Suppressor macrophage (primary cell): ENCODE data around the gene CHRNB2.
"Not testable (repeated sequence)": the region's sequence is repeated elsewhere in the genome, so short reads cannot be mapped to it uniquely, and the experiment has no call there.

ENCODE experiments used
- DNase-seq, 4 experiments: peaks; one replicate each; pipeline ENCODE4 v3.0.0-alpha.2; 2020 to 2022
- total RNA-seq, 17 experiments: gene quantifications; one replicate each; lab custom pipeline; 2026; ENCODE audit warnings: mixed read lengths in 6 of 17, inconsistent platforms in 3 of 17; lab: John Stamatoyannopoulos, UW

Gene CHRNB2
- total RNA-seq: 0 to 2.9 (median 0) reads per million in 17 experiments

- DNase-seq: peak; percentile 67 to 88 (median 76)
Observed at GRCh38 chr1:154567386-154568156, at the start of gene CHRNB2. Gene CHRNB2, plus strand, starts transcription at chr1:154567778. Its CDS starts 267 bp downstream, at chr1:154568045.

GRCh38 chr1:154519591-154519991, 48.0 kb upstream of the CHRNB2 start:
- DNase-seq: no peak

DNA sequence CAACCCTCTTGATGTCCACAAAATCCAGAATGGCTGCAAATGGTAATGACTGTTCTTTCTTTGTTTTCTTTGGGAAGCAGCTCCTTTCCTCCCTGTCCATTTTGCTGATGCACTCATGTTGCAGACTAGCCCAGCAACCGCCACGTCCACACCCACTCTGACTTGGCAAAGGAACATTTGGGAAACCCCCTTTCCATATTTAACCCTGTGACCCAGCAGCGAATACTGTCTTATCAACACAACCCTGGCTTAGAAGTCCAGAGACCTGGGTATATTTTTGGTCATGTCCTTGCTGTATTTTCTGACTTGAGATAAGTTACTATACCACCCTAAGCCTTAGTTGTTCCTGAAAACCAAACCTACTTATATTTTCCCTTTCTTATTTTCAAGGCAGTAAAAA, 47.2 kb upstream of the CHRNB2 start:
- peak; percentile 44 to 70 (median 64) for DNase-seq

DNA sequence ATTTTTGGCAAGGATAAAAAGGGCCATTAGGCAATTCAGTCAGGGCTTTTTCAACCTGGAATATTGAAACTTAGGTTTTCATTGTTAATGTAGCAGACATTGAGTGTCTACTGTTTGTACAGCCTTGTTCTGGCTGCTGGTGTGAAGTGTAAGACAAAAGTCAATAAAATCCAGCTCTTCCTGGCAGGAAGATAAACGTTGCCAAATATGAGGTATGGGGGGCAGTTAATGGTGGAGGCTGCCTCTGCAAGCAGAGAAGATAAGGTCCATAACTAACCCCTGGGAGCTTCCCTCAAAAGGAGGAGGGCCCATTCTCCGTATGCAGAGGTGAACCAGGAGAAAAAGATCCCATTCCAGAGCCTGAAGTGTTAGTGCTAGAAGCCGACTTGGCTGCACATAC, 45.9 kb upstream of the CHRNB2 start:
- DNase-seq: no peak

DNA sequence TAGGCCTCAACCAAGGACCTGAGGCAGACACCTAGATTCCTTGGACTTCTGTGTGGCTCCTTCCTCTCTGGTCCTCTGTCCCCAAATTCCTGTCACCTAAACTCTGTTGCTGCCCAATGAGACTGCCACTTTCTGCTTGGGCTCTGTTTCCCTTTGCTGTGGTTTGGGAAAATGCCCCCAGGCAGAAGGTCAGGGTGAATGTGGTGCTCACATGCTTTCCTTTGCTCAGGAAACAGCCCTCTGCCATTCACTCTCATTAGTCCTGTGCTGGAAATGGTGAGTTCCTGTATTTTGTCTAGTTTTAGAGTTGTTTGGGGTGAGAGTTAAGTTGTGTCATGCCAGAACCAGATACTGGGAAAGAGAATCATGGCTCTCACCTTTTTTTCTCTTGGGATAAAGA, 42.7 kb upstream of the CHRNB2 start:
- DNase-seq: peak in 2 of 4 experiments; percentile 15 to 33

GRCh38 chr1:154527192-154527591, 40.4 kb upstream of the CHRNB2 start:
- DNase-seq: no peak

DNA sequence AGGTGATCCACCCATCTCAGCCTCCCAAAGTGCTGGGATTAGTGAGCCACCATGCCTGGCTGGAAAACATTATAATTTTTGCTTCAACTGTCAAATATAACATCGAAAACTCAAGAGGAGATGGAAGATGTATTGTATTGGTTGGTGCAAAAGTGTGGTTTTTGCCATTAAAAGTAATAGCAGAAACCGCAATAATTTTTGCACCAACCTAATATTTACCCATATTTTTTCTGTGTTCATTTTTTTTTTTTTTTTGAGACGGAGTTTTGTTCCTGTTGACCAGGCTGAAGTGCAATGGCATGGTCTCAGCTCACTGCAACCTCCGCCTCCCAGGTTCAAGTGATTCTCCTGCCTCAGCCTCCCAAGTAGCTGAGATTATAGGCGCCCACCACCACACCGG, 38.3 kb upstream of the CHRNB2 start:
- DNase-seq: no peak

DNA sequence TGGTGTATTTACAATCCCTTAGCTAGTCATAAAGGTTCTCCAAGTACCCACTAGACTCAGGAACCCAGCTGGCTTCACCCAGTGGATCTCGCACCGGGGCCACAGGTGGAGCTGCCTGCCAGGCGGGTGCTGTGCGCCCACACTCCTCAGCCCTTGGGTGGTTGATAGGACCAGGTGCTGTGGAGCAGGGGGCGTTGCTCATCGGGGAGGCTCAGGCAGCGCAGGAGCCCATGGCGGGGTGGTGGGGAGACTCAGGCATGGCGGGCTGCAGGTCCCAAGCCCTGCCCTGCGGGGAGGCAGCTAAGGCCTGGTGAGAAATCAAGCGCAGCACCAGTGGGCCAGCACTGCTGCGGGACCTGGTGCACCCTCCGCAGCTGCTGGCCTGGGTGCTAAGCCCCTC, 35.6 kb upstream of the CHRNB2 start:
- DNase-seq: not testable (repeated sequence)

- no peak for DNase-seq
Observed at GRCh38 chr1:154533952-154534844, 33.4 kb upstream of the CHRNB2 start.

DNA sequence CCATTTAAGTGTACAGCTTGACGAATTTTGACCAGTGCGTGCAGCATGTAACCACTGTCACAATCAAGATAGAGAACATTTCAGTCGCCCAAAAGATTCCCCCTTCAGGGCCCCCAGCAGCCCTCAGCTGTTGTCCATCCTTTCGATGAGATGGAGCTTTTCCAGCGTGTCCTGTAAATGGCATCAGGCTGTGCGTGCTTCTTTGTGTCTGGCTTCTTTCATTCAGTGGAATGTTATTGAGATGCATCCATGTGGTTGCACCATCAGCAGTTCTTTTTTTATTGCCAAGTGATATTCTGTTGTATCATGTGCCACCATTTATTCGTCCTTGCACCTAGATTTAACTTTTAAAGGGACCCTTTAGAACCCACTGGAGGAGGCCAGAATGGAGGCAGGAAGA, 31.0 kb upstream of the CHRNB2 start:
- no peak for DNase-seq

DNA sequence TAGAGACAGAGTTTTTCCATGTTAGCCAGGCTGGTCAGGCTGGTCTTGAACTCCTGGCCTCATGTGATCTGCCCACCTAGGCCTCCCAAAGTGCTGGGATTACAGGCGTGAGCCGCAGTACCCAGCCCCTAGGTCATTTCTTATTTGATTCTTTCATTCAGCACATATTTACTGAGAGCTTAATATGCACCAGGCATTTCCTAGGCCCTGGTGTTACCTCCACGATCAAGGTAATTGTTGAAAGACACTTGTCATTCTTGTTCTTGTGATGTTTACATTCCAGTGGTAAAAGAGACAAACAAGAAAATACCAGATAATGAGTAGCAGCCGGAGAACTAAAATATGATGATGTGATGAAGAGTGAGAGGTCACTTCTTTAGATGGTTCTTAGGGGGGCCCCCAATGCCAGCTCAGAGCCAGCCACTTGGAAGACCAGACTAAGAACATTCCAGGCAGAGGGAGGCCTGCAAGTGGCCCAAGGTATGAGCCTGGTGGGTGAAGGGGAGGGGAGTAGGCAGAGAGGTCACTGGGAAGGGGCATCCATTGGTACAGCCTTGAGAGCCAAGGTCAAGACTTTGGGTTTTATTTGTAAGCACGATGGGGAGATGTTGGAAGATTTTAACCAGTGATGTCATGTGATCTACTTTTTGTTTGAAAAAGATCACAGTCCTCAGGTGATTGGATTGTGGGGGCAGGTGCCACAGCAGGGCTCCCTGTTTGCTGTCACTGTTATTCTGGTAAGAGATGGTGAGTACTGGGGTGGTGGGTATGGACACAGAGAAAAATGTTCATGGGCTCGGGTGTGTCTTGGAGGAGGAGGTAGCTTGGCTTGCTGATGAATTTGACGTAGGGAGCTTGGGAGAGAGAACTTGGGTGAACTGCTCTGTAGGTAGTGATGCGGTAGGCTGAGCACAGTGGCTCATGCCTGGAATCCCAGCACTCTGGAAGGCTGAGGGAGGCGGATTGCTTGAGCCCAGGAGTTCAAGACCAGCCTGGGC, 27.8 kb upstream of the CHRNB2 start:
- no peak for DNase-seq

GRCh38 chr1:154541231-154541630, 26.3 kb upstream of the CHRNB2 start:
- DNase-seq: no peak

GRCh38 chr1:154546264-154547063, 21.1 kb upstream of the CHRNB2 start:
- peak; percentile 74 to 86 (median 84) for DNase-seq

DNA sequence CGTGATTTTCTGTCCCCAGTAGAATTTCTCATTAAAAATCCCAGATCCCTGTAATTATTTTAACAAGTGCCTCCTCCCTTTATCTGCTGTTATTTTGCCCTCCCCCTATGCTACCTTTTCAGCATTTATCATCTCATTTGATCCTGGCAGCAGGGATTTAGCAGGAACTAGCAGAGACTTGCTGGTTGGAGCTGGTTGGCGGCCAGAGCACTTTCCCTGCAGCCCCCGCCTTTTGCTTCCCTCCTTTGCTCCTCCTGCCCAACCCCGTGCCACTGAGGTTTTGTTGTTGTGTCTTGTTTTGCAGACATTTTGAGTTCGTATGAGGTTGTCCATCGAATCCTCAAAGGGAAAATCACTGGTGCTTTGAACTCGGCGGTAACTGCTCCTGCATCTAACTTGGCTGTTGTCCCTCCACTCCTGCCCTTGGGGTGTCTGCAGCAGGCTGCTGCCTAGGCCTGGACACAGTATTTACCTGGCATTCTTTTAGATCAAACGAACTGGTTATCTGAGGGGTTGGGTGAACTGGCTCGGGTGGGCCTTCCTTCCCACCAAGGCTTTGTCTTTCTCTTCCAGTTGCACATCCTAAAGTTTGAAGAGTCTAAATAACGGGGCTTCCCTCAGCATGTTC, 20.4 kb upstream of the CHRNB2 start:
- no peak for DNase-seq

DNA sequence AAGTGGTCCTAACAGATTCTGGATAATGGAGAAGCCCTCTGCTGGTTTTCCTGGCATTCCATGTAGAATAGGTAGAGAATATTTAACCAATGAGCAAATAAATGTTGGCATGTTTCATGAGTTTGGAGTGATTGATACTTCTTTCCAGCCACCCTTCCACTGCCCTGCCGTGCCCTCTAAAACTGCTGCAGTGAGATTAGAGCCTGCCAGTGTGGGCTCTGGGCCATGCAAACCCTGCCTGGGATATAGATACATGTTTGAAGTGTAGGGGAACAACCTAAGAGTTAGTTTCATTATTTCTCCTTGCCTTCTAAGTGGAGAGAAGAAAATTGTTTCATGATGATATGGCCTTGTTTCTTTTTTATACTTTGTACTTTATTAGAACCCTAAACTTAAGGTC, 19.6 kb upstream of the CHRNB2 start:
- no peak for DNase-seq

DNA sequence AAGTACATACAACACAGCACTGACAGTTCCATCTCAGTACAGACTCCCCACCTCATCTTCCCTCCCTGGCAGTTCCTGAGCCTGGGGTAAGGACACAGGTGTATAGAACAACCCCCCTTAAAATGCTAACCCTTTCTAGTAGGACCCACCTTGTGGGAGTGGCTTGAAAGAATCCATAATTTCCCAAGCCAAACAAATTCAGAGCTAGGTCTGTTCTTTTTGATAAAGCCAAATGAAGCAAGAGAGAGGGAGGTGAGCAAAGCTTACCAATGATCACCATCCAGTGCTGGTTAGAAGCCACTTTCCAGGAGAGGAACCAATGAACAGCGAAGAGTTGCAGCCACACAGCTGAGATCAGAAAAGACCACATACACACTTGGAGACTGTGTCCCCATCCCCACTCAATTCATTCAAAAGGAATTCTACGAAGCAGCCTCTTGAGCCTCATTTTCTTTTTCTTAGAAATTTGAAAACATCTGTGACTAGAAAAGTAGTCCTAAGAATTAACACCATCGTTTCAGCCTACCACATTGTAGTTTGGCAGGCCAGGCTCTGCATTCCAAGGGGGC, 18.3 kb upstream of the CHRNB2 start:
- no peak for DNase-seq

DNA sequence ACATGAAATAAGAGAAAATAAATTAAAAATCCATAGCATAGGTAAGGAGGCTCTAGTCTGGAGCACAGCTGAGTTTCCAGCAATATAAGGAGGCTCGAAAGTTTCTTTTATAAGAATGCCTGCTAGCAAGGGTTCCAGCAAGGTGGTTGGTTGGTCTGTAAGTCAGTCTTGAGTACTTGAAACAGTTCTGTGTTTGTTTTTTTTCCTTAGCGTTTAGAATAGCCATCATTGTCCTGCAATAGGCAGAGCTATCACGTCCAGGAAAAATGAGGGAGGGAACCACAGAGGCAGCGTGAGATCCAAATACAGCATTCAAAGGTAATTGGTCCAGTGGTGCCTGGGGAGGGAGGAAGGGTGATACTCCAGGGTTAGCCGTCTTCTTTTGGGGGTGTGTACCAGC, 17.5 kb upstream of the CHRNB2 start:
- no peak for DNase-seq

DNA sequence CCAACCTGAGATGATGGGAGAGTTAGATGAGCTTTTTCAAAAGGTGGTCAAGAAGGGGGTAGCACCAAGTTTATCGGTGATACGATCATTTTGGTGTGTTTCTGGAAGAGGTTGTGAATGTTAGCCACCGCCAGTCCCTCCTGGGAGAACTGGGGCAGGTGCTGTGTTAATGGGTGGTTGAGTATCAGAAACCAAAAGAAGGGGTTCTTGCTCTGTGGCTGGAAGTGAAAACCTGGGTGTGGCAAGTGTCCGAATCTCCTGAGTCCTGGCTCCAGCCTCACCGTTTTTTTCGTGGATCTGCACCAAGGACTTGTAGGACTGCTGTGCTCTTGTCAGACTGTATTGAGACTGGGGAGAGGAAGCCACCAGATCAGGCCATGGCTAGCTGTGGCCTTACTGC, 16.9 kb upstream of the CHRNB2 start:
- no peak for DNase-seq

DNA sequence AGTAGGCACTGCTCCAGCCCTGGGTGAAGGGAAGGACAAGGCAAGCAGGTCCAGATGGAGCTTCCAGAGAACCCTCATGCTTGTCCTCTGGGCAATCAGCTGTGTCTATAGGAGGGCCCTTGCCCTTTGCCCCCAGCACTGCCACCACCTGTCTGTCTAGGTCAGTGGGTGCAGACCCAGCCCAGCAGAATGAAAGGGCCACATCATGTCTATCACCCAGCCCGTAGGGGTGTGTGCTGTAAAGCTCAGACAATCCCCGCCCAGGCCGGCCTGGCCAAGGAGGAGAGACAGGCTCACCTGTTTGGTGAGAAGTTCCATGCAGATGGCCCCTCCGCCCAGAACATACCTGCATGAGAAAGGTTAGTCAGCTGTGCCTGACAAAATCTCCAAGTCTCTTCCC, 16.1 kb upstream of the CHRNB2 start:
- no peak for DNase-seq

- DNase-seq: no peak
Observed at GRCh38 chr1:154552036-154552435, 15.5 kb upstream of the CHRNB2 start.
